CD4-positive, alpha-beta T cell treated with Interleukin-17A for 1 hour (primary cell): ENCODE results near the gene MMP23B.
A peak's percentile ranks its signal among the peaks of the same experiment; 100 is the strongest.

Experiments used
- DNase-seq: peaks from one replicate; pipeline ENCODE4 v3.0.0-alpha.2; 2020

The MMP23B gene

DNA sequence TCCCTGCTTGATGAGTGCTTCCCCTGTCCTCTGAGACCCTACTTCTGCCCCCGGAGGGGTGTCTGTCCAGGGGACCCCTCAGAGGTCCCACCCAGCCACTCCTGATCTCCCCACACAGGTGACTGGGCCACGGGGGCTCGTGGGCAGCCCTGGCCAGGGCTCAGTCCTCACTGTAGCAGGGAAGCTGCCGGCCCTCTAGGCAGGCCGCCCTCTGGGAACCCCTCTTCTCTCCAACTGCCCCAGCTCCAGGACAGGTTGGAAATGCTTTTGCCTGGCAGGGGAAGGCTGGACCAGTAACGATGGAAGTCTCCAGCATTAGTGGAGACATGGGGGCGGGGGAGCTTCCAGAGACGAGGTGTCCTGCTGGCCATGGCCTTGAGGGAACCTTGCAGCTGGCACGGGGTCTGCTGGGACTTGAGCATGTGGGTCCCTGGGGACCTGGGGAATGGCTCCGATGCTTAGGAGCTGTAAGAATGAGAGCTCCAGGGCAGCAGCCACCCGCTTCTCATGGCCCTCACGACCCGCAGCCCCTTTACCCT is 28.9 kb upstream of the MMP23B start:
- no peak for DNase-seq

DNA sequence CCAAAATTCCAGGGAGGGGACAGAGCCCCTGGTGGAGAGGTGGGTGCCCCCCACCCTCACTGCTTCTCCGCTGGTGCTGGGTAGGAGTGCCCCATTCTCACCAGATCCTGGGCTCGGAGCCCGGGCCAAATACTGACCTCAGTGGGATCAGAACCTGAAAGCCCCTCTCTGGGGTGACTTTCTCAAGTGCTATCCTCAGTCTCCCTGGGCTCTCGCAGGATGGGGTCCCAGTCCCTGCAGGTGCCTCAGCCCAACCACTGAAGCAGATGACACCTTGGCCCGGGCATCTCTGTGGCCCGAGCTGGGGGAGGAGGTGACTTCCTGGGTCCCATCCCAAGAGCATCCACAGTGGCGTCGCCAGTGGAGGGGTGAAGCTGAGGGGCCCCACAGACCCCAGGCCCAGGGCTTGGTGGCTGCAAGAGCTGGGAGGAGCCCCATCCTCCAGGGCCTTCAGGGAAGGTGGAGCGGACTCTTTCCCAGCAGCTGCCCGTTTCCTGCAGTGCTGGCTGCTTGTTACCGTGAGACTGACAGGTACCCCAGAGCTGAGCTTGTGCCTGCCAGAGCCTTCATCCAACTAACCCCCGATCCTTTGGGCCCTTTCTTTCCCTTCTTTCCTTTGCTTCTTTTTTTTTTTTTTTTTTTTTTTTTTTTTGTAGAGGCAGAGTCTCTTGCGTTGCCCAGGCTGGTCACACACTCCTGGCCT is 28.2 kb upstream of the MMP23B start:
- no peak for DNase-seq

DNA sequence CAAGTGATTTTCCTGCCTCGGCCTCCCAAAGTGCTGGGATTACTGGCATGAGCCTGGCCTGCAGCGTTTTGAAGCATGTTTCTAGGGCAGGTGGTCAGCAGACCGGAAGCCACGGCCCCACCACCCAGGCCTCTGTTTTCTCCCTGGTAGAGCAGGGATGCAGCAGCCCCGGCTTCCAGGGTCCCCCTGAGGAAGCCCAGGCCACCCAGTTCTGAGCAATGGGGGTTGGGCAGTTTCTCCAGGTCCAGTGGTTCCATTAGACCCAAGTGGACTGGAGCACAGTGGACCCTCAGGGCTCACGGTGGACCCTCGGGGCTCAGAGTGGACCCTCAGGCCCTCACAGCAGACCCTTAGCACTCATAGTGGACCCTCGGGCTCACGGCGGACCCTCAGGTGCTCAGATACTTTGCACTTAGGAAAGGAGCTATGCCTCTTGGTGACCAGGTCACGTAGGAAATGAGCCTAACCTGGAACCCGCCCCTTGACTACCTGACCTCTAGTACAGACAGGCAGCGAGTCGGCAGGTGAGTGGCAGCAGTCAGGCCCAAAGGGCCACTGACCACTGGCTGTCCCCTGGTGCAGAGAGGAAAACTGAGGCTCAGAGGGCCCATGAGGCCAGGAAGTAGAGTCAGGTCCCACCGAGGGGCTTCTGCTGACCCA is 27.5 kb upstream of the MMP23B start:
- DNase-seq, result no peak

- no peak for DNase-seq
Observed at GRCh38 chr1:1605034-1605591, 26.9 kb upstream of the MMP23B start.

DNA sequence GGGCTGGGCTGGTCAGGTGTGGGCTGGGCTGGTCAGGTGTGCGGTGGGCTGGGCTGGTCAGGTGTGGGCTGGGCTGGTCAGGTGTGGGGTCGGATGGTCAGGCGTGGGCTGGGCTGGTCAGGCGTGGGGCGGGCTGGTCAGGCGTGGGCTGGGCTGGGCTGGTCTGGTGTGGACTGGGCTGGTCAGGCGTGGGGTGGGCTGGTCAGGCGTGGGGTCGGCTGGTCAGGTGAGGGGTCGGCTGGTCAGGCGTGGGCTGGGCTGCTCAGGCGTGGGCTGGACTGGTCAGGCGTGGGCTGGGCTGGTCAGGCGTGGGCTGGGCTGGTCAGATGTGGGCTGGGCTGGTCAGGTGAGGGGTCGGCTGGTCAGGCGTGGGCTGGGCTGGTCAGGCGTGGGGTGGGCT is 26.2 kb upstream of the MMP23B start:
- no peak for DNase-seq

- no peak for DNase-seq
Observed at GRCh38 chr1:1606232-1606631, 25.7 kb upstream of the MMP23B start.

GRCh38 chr1:1609822-1610485 is 22.0 kb upstream of the MMP23B start:
- no peak for DNase-seq

DNA sequence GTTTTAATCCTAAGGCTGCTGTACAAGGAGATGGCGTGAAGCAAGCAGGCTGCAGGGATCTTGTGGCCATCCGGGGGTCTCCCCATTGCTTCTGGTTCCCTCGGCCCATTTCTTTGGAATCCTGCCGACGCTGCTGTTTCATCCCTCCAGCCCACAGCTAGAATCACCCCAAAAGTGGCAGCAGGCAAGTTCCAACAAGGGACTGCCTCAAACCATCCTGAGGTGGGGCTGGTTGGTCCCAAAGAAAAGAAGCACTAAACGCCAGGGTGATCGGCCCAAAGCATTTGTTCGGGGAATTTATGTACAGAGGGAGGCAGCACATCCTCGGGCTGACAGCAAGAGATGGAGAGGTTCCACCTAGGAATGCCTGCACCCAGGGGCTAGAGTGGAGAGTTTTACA is 21.2 kb upstream of the MMP23B start:
- no peak for DNase-seq

DNA sequence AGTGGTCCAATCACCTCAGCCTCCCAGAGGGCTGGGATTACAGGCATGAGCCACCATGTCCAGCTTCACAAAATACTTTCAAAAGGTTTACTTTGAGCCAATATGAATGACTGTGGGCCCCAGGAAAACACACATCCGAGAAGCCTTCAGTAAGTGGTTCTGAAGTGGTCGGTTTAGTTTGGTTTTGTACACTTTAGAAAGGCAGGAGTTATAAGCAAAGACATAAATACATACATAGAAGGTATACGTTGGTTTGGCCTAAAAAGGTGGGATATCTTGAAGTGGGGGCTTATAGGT is 19.9 kb upstream of the MMP23B start:
- no peak for DNase-seq

- no peak for DNase-seq
Observed at GRCh38 chr1:1613509-1614082, 18.4 kb upstream of the MMP23B start.

- peak; percentile 72 for DNase-seq
Observed at GRCh38 chr1:1614204-1614953, 17.6 kb upstream of the MMP23B start.

- DNase-seq, result no peak
Observed at GRCh38 chr1:1614954-1615255, 17.1 kb upstream of the MMP23B start.

- DNase-seq, result peak; percentile 98
Observed at GRCh38 chr1:1615256-1616044, 16.5 kb upstream of the MMP23B start, which contains the start of gene MIB2. TSS of gene MIB2 (plus strand) at chr1:1615500. CDS start at chr1:1623453, 7,953 bp downstream.

DNA sequence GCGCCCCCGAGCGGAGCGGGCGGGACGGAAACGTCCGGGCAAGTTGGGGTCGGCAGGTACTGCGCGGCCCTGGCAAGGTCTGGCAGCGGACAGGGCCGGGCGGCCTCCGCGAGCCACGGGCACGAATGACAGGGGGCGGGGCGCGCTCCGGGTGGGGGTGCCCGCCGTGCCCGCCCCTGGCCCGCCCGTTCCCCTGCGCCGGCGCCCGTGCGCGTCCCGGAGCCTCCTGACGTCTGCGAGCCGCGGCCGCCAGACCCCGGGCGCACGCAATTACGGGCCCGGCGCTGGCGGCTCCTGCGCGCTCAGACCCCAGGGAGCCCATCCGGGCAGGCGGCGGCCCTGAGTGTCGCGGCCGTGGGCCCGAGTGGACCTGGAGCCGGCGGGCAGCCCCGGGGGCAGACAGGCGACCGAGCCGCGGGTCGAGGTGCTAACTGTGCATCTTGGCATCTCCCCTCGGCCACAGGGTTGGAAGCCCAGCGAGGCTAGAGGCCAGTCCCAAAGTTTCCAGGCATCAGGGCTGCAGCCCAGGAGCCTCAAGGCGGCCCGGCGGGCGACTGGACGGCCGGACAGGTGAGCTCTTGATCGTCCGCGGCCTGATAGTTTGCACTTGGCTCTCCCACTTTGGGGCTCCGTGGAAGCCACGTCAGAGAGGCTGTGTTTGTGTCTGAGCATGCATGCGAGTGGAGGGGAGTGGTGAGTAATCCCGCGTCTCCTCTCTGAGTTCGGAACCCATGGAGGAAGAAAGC is 15.8 kb upstream of the MMP23B start:
- DNase-seq, result peak; percentile 59

DNA sequence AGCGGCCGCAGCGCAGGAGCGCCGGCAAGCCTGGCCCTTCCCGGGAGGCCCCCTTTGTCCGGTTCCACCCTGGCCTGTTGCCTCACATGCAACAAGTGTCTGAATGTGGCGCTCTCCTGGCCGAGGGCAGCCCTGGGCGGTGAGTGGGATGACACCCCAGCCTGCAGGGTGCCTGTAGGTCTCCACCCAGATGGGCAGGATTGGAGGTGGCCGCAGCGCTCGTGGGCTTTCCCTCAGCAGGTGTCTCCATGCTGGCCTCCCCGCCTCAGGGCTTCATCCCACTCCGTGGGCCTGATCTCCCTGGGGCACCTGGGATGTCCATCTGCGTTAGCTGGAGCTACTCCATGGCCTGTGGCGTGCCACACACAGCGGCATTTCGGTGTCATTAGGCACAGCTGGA is 15.1 kb upstream of the MMP23B start:
- no peak for DNase-seq

DNA sequence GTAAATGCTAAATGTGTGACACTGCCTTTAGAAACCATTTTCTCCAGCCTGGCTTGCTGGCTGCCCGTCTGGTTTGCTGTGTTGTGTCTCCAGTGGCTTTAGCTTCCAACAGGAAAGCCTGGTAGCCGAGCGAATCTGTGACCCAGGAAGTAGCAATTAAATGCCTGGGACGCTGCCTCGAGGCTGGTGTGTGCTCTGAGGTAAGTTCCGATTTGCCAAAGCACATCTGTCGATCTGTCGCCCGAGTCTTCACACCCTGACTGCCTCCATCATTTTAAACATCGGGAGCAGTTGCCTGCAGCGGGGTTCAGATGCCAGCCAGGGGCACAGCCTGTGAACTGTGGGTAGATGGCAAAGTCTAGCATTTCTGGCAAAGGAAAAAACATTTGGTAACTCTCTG is 14.5 kb upstream of the MMP23B start:
- DNase-seq, result no peak

DNA sequence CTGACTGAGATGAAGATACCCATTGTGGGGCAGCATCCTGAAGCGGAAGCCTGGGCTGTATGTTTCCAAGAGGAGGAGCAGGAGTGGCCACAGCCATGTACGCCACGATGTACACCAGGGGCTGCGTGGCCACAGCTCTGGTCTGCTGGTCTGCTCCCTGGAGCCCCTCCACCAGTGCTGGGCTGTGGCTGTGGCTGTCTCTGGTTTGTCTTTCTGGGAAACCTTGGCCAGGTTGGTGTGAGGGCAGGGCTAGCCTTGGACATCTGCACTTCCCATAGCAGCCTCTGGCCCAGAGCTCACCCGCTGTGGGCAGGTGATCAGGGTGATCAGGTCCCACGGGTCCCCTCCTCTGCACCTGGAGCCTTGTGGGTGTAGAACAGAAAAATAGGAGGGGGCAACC is 14.0 kb upstream of the MMP23B start:
- no peak for DNase-seq

- DNase-seq, result no peak
Observed at GRCh38 chr1:1618396-1619068, 13.4 kb upstream of the MMP23B start.

DNA sequence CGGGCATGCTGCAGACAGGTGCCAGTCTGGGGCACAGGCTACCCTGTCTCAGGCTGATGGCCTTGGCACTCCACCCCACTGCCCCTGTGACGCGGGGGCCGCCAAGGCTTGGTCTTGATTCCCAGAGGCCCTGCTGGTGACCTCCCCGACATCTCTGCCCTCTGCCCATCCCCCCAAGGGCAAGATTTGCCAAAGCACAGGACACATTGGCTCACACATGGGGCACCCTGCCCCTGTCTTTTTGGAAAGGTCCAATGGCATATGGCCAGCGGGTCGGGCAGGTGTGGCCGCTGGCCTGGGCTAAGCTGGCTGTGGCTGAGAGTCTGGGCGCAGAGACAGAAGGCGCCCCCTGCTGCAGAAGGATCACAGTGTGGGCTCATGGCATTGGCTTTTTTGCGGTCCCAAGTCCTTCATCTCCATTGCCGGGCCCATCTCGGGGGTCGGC is 12.0 kb upstream of the MMP23B start:
- no peak for DNase-seq

DNA sequence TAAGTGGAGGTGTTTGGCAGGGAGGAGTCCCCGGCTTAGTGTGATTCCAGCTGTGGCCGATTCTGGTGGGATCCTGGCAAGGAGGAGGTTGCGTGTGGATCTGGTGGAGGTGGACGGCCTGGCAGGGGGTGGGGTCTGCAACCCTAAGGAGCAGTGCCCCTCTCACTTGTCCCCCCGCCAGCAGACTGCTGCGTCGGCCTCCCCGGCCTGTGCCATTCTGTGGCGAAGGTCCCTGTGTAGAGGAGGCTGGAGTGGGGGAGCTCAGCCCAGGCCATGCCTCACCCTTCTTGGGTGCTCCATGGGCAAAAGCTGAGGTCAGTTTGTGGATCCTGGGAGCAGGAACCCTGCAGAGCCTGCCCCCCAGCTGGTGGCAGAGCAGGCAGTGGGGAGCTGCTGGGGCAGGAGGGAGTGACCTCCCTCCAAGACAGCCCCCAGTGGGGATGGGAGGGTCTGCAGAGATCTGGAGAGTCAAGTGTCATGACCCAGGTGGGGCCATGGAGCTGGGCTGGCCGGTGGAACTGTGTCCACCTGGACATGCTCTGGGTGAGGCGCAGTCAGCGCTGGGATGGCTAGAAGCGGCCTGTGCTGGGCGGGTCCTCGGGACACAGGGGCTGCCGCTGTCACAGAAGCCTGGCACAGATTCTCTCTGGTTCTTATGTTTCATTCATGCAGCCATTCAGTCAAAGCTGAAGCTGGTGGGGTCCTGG is 11.4 kb upstream of the MMP23B start:
- no peak for DNase-seq
